ENCODE results near the gene GBX1.

- no peak for TF ChIP-seq CTCF (IDR thresholded peaks at IDR 0.05)
- no peak for TF ChIP-seq POLR2A (IDR thresholded peaks at IDR 0.05)
Observed at GRCh38 chr7:151135525-151135845, 32.0 kb downstream of the GBX1 start.

Measured in body of pancreas (tissue), 4 donors.